CD4-positive, alpha-beta T cell (primary cell): ENCODE results near the gene HDHD3. TPM values are rescaled to one million over a fixed set of nuclear protein-coding genes. Genes with fewer than 3 reads are reported as not detected.

Experiments used
- ATAC-seq: fragments of 200-7000 bp; cut with Tn5 transposase; one replicate; pipeline ENCODE4 v1.10.0; 2022; ENCODE audit warnings: mild to moderate bottlenecking; ENCODE audit not compliant: poor library complexity
- CTCF ChIA-PET: fragments of 350-600 bp; sonication (Branson Sonifier 250); formaldehyde crosslinking; loops from one replicate; lab custom pipeline; 2021; ENCODE audit warnings: antibody characterized with exemption, inconsistent platforms; lab: Charles Lee
- POLR2A ChIA-PET: fragments of 350-600 bp; sonication (Branson Sonifier 250); formaldehyde crosslinking; loops from one replicate; lab custom pipeline; 2021; ENCODE audit warnings: antibody characterized with exemption, inconsistent platforms; lab: Charles Lee
- DNase-seq, 14 experiments: peaks; one replicate each; pipeline ENCODE4 v3.0.0-alpha.2; 2013 to 2020; ENCODE audit warnings: mixed read lengths in 2 of 14
- H3K27ac ChIP-seq, 2 donors: one replicate each; pipeline versions ENCODE4 v1.5.1 to v1.7.0; 2013; ENCODE audit warnings: low read length in 2 of 2, low read depth in 1 of 2, mild to moderate bottlenecking in 1 of 2
- H3K27me3 ChIP-seq, 2 experiments: 1 replicate in 1 of 2; 2 replicates in 1 of 2; pipeline versions ENCODE4 v1.6.1 to v1.7.0; 2013; ENCODE audit warnings: low read length in 2 of 2, control low read depth in 1 of 2, mild to moderate bottlenecking in 1 of 2, moderate library complexity in 1 of 2; ENCODE audit not compliant: insufficient read depth in 2 of 2, control insufficient read depth in 1 of 2
- H3K36me3 ChIP-seq: one replicate; pipeline ENCODE4 v1.6.1; 2013; ENCODE audit warnings: low read length, control low read depth; ENCODE audit not compliant: insufficient read depth
- H3K4me1 ChIP-seq: one replicate; pipeline ENCODE4 v1.6.1; 2013; ENCODE audit warnings: low read length, control low read depth; ENCODE audit not compliant: insufficient read depth
- H3K4me3 ChIP-seq: one replicate; pipeline ENCODE4 v1.5.1; 2013; ENCODE audit warnings: mild to moderate bottlenecking, low read length, moderate library complexity
- H3K9me3 ChIP-seq, 2 experiments: 1 replicate in 1 of 2; 2 replicates in 1 of 2; pipeline versions ENCODE4 v1.6.1 to v1.7.0; 2013; ENCODE audit warnings: low read length in 2 of 2, mild to moderate bottlenecking in 2 of 2, control low read depth in 1 of 2, moderate library complexity in 1 of 2; ENCODE audit not compliant: control insufficient read depth in 1 of 2, insufficient read depth in 1 of 2
- H3K27ac Mint-ChIP-seq: one replicate; pipeline ENCODE4 v1.8.0; 2020; ENCODE audit warnings: mixed read lengths
- H3K27me3 Mint-ChIP-seq: one replicate; pipeline ENCODE4 v1.8.0; 2021; ENCODE audit warnings: mixed read lengths
- H3K36me3 Mint-ChIP-seq: one replicate; pipeline ENCODE4 v1.8.0; 2021; ENCODE audit warnings: low read depth, mixed read lengths
- H3K4me1 Mint-ChIP-seq: one replicate; pipeline ENCODE4 v1.8.0; 2021; ENCODE audit warnings: low read depth, mixed read lengths
- H3K4me3 Mint-ChIP-seq: one replicate; pipeline ENCODE4 v1.8.0; 2020; ENCODE audit warnings: mild to moderate bottlenecking, mixed read lengths
- H3K9me3 Mint-ChIP-seq: one replicate; pipeline ENCODE4 v1.8.0; 2020; ENCODE audit warnings: mixed read lengths
- CTCF ChIP-seq: fragments of 200-600 bp; IDR thresholded peaks from one replicate; pipeline ENCODE4 v1.8.0; 2022; ENCODE audit warnings: antibody characterized with exemption, mild to moderate bottlenecking
- intact Hi-C, 2 experiments: fragments of 100-400 bp; cut with DNase I in 1 of 2; cut with micrococcal nuclease in 1 of 2; formaldehyde crosslinking; loops; one replicate each; pipeline versions ENCODE4 v1.15.1 to v1.9.0; 2023 to 2025; cut with DNase I, micrococcal nuclease
- total RNA-seq, 174 experiments: library from RNA in 2 of 174; stranded (reverse) in 2 of 174; gene quantifications; one replicate each; pipeline ENCODE4 v1.2.3 and lab custom pipeline; 2021 to 2026

HDHD3 gene
- total RNA-seq, 2 experiments from 2014 or later, result 12.8 to 13.2 TPM

GRCh38 chr9:113355040-113355596 is 21.7 kb downstream of the HDHD3 start:
- H3K4me3 Mint-ChIP-seq, result no peak overlapping the region
- peaks cover 9% of the 10 kb centered on the region for H3K4me1 Mint-ChIP-seq
- no peak overlapping the region for H3K27ac Mint-ChIP-seq
- POLR2A ChIA-PET, result no interaction called here
- ATAC-seq (no peak), DNase-seq (no peak)
- Histone ChIP-seq H3K27me3 (peaks cover 4 to 11% of the 10 kb centered on the region in 2 experiments), H3K4me1 (peaks cover 11% of the 10 kb centered on the region), H3K4me3 (no peak overlapping the region), H3K9me3 (no peaks in the 10 kb centered on the region), H3K36me3 (no peaks in the 10 kb centered on the region), H3K27ac (no peak overlapping the region)
- CTCF ChIA-PET, result no interaction called here
- H3K9me3 Mint-ChIP-seq, result no peaks in the 10 kb centered on the region
- TF ChIP-seq CTCF, result no peak
- H3K36me3 Mint-ChIP-seq, result no peaks in the 10 kb centered on the region
- intact Hi-C loops, result no loop called here
- peaks cover 39% of the 10 kb centered on the region for H3K27me3 Mint-ChIP-seq

- Histone ChIP-seq H3K4me1 (peaks cover 20% of the 10 kb centered on the region), H3K27ac (no peak overlapping the region), H3K4me3 (no peak overlapping the region), H3K36me3 (no peaks in the 10 kb centered on the region), H3K9me3 (no peaks in the 10 kb centered on the region), H3K27me3 (peaks cover 8 to 15% of the 10 kb centered on the region in 2 experiments)
- H3K27me3 Mint-ChIP-seq, result peaks cover 56% of the 10 kb centered on the region
- ChIA-PET POLR2A (no interaction called here), CTCF (no interaction called here)
- no peak overlapping the region for H3K27ac Mint-ChIP-seq
- no peaks in the 10 kb centered on the region for H3K36me3 Mint-ChIP-seq
- ATAC-seq, result no peak
- no peaks in the 10 kb centered on the region for H3K9me3 Mint-ChIP-seq
- peaks cover 13% of the 10 kb centered on the region for H3K4me1 Mint-ChIP-seq
- intact Hi-C loops, result no loop called here
- no peak for TF ChIP-seq CTCF
- DNase-seq, result no peak
- no peak overlapping the region for H3K4me3 Mint-ChIP-seq
Observed at GRCh38 chr9:113352411-113352810, 24.4 kb downstream of the HDHD3 start.

GRCh38 chr9:113352006-113352405 is 24.8 kb downstream of the HDHD3 start:
- DNase-seq, result no peak
- Histone ChIP-seq H3K27ac (no peak overlapping the region), H3K27me3 (peaks cover 8 to 15% of the 10 kb centered on the region in 2 experiments), H3K4me3 (no peak overlapping the region), H3K9me3 (no peaks in the 10 kb centered on the region), H3K36me3 (no peaks in the 10 kb centered on the region), H3K4me1 (peaks cover 20% of the 10 kb centered on the region)
- no peak overlapping the region for H3K4me3 Mint-ChIP-seq
- peaks cover 58% of the 10 kb centered on the region for H3K27me3 Mint-ChIP-seq
- ATAC-seq, result no peak
- ChIA-PET CTCF (no interaction called here), POLR2A (no interaction called here)
- no peak overlapping the region for H3K27ac Mint-ChIP-seq
- no peaks in the 10 kb centered on the region for H3K9me3 Mint-ChIP-seq
- no peaks in the 10 kb centered on the region for H3K36me3 Mint-ChIP-seq
- H3K4me1 Mint-ChIP-seq, result peaks cover 13% of the 10 kb centered on the region
- intact Hi-C loops, result no loop called here
- no peak for TF ChIP-seq CTCF
